Measurements from ENCODE around the gene RBFOX2.

DNA sequence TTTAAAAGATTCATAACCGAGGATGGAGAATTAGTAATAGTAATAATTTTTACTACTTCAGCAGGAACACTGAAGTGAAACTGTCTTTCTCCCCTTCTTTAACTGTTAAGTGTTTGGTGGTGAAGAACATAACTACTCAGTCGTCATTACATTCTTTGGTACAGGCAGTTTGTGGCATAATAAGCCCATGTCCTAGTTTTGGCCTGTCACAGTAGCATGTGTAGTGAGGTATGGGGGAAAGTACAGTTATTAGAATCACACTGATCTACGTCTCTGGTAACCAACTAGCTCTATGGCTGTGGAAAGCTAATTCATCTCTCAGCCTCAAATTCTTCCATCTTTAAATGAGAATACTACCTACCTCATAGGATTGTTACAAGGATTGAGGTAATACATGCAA lies 71.8 kb downstream of the RBFOX2 start:
- TF ChIP-seq, protein P1, sequence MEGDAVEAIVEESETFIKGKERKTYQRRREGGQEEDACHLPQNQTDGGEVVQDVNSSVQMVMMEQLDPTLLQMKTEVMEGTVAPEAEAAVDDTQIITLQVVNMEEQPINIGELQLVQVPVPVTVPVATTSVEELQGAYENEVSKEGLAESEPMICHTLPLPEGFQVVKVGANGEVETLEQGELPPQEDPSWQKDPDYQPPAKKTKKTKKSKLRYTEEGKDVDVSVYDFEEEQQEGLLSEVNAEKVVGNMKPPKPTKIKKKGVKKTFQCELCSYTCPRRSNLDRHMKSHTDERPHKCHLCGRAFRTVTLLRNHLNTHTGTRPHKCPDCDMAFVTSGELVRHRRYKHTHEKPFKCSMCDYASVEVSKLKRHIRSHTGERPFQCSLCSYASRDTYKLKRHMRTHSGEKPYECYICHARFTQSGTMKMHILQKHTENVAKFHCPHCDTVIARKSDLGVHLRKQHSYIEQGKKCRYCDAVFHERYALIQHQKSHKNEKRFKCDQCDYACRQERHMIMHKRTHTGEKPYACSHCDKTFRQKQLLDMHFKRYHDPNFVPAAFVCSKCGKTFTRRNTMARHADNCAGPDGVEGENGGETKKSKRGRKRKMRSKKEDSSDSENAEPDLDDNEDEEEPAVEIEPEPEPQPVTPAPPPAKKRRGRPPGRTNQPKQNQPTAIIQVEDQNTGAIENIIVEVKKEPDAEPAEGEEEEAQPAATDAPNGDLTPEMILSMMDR (IDR thresholded peaks at IDR 0.05) = no peak
- no peak for TF ChIP-seq POLR2A (IDR thresholded peaks at IDR 0.05)

Data from breast epithelium (tissue), 3 donors.